Inflammatory macrophage treated with lipopolysaccharide for 4 hours (primary cell): ENCODE results near the gene PRTN3.
"Not testable (repeated sequence)": the region's sequence is repeated elsewhere in the genome, so short reads cannot be mapped to it uniquely, and the experiment has no call there.

Experiments
- DNase-seq: peaks from one replicate; pipeline ENCODE4 v3.0.0-alpha.2; 2020

PRTN3 gene

DNA sequence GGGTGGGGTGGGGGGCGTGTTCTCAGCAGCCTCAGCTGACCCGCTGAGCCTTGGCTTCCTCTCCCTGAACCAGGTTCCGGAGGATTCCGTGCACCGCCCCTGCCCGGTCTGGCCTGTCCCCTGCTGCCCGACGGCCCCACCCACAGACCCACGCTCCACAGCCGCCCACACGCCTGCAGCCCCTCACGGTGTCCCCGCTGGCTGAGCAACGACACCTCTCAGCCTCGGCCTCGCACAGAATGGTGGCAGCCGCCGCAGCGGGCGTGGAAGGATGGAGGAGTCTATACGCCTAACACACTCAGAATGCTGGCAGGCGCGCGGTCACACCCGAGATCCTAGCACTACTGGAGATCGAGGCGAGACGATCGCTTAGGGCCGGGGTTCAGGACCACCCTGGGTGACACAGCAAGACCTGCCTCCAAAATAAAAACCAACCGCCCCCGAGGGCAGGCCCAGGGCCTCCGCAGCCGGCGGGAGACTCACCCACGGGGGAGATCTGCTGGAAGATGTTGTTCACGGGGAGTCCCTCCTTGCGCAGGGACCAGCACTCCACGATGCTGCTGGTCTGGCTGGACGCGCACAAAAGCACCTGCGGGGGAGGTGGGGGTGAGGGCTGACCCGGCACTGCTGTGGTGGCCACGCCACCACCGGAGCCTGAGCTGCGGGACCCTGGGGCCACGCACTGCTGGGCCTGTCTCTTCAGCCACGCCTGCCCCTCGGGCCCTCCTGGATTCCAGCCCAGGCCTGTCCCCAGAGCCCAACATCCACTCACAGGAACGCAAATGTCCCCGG lies 43.8 kb downstream of the PRTN3 start:
- no peak for DNase-seq

GRCh38 chr19:885536-886224 lies 44.9 kb downstream of the PRTN3 start:
- no peak for DNase-seq

DNA sequence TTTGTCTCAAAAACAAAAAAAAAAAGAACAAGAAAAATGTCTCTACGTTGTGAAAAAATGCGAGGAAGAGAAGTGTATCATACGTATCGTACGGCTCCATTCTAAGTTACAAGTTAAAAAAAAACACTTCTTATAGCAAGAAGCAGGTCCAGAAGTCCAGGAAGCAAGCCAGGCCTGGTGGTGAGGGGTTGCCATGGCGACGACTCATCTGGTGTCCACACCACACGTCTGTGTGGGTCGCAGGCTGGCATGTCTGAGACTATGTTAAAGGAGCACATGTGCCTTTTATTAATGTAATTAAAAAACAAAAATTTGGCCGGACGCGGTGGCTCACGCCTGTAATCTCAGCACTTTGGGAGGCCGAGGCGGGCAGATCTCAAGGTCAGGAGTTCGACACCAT lies 46.3 kb downstream of the PRTN3 start:
- no peak for DNase-seq

- no peak for DNase-seq
These were observed 46.8 kb downstream of the PRTN3 start for GRCh38 chr19:887599-887998.

DNA sequence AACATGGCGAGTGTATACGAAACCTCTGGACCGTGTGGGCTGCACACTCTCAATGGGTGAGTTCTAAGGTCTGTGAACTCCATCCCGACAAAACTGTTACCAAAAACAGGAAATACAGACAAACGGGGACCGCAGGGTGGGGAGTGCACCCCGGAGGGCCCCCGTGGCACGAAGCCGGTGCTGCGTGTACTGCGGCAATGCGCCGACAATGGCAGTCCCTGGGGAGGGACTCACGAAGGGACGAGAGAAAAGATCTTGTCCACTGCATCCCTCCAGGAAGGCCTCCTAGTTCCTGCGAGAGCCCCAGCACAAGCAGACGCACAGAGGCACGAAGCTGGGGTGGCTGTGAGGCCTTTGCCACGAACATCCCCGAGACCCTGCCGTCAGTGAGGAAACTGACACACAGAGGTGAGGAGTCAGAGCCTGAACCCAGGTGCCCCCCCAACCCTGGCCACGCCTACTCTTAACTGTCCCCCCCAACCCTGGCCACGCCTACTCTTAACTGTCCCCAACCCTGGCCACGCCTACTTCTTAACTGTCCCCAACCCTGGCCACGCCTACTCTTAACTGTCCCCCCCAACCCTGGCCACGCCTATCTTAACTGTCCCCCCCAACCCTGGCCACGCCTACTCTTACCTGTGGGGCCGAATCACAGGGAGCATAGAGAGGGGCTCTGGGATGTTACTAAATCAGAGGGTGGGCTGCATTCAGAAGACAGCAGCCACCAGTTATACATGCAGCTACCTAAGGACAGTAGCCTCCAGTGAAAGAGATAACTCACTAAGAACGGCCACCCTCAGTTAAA lies 48.0 kb downstream of the PRTN3 start:
- DNase-seq: no peak

DNA sequence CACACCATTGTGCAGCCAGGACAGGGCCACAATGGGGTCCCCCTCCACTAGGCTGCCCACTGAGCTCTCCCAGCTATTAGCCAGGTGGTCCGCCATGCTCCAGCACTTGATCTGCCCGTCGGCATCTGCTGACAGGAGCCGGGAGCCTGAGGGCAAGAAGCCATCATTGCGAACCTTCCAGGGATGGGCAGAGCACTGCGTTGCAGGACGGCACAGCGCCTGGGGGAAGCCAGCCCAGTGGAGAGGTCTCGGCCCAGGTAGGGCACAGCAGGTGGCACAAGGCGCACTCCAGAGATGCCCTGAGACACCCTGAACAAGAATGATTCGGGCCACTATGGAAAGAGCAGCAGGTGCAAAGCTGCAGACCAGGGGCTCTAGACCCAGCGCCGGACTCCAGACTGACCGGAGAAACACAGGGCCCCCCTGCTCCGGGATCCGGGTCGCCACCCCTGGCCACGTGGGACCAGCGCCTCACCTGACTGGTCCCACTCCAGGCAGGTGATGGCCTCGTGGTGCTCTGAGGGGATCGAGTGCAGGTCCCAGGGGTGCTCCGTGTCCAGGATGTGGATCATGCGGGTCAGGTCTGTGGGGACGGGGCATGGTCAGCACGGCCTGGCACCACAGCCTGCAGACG lies 49.0 kb downstream of the PRTN3 start:
- DNase-seq: no peak

GRCh38 chr19:890831-891230 lies 50.0 kb downstream of the PRTN3 start:
- no peak for DNase-seq

DNA sequence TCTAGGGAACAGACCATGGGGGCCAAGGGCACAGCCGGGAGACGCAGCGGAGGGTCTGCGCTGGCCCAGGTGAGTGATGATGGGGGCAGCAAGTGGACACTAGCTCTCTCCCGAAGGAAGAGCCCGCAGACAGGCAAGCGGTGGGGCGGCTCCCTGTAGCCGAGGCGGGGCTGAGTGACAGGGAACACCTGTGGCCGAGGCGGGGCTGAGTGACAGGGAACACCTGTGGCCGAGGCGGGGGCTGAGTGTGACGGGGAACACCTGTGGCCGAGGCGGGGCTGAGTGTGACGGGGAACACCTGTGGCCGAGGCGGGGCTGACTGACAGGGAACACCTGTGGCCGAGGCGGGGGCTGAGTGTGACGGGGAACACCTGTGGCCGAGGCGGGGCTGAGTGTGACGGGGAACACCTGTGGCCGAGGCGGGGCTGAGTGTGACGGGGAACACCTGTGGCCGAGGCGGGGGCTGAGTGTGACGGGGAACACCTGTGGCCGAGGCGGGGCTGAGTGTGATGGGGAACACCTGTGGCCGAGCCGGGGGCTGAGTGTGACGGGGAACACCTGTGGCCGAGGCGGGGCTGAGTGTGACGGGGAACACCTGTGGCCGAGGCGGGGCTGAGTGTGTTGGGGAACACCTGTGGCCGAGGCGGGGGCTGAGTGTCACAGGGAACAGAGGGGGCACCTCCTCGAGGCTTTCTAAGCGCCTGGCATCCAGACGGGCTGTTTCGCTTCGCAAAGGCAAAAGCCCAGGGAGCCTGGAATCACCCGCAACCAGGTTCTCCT lies 50.8 kb downstream of the PRTN3 start:
- DNase-seq: not testable (repeated sequence)

DNA sequence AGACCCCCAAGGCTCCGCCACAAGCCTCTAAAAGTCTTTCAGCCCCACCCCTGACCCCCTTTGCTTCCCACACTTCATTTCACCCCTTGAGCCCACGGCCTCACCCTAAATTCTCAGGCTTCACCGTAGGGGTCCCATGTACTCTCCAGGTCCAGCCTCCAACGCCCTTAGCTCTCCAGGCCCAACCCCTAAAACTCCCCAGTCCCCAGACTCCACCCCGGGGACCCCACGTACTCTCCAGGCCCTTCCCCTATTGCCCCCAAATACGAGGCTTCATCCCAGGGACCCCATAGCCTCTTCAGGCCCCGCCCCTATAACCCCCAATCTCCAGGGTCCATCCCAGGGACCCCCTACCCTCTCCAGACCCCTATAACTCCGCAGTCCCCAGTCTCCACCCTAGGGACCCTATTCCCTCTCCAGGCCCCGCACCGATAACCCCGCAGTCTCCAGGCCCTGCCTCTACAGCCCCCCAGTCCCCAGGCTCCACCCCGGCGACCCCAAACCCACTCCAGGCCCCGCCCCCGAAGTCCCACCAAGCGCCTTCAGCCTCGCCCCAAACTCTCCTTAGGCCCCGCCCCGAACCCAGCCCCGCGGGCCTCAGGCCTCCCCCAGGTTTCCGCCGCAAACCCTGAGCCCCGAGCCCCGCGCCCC lies 51.6 kb downstream of the PRTN3 start:
- no peak for DNase-seq

DNA sequence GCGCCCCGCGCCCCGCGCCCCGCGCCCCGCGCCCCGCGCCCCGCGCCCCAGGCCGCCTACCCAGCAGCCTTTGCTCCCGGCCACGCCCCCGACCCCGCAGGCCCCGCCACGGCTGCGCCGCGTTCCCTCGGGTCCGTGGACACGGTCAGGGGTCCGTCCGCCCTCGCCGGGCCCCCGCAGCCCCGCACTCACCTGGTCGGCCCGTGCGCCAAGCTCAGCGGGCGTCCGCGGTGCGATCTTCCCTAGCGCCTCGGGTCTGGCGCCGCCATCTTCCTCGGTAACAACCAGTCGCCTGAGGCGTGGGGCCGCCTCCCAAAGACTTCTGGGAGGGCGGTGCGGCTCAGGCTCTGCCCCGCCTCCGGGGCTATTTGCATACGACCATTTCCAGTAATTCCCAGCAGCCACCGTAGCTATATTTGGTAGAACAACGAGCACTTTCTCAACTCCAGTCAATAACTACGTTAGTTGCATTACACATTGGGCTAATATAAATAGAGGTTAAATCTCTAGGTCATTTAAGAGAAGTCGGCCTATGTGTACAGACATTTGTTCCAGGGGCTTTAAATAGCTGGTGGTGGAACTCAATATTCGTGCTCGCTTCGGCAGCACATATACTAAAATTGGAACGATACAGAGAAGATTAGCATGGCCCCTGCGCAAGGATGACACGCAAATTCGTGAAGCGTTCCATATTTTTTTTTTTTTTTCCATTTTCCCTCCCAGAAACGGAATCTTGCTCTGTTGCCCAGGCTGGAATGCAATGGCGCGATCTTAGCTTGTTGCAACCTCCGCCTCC lies 52.3 kb downstream of the PRTN3 start, which contains the start of the genes MED16 and RNU6-9:
Gene MED16, minus strand, starts transcription at position 294 of the 796 bp plus-strand sequence. CDS start 2,056 bp downstream, outside the sequence.
Gene RNU6-9, plus strand, starts transcription at position 591 of the 796 bp plus-strand sequence.
- peak; percentile 96 for DNase-seq

DNA sequence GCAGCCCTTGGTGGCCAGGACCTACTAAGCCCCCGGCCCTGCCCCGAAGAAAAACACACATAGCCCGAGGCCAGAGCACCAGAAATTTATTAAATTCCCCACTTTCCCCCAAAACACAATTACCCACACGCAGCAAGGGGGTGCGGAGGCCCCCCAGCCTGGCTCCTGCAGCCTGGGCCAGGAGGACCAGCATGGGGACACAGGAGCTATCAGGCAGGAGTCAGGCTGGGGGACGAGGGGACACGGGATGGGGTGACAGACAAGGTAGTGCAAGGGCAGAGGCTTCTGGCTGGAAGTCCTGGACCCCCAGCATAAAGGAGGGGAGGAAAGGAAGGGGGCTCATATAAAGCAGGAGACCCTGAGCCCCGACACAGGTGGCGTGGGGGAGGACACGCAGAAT lies 55.6 kb downstream of the PRTN3 start:
- DNase-seq: no peak

GRCh38 chr19:896999-897398 lies 56.2 kb downstream of the PRTN3 start:
- no peak for DNase-seq

- no peak for DNase-seq
These were observed 56.7 kb downstream of the PRTN3 start for GRCh38 chr19:897442-898039.
